Ovary (tissue), 3 donors: Measurements from ENCODE around the gene PNPO.

ENCODE experiments used
- CTCF ChIP-seq, 3 donors: fragments of 450-650 bp in 2 of 3; fragments of 200-600 bp in 1 of 3; IDR thresholded peaks; one replicate each; pipeline versions ENCODE4 v1.5.1 to v1.8.0; 2016 to 2022; ENCODE audit warnings: antibody characterized with exemption in 3 of 3, mild to moderate bottlenecking in 1 of 3
- EP300 ChIP-seq: sonication (generic); formaldehyde crosslinking; IDR thresholded peaks from one replicate; pipeline ENCODE4 v1.6.1; 2017; ENCODE audit warnings: antibody characterized with exemption
- donor health status: DM: no; HTN: no; CAD: no.

DNA sequence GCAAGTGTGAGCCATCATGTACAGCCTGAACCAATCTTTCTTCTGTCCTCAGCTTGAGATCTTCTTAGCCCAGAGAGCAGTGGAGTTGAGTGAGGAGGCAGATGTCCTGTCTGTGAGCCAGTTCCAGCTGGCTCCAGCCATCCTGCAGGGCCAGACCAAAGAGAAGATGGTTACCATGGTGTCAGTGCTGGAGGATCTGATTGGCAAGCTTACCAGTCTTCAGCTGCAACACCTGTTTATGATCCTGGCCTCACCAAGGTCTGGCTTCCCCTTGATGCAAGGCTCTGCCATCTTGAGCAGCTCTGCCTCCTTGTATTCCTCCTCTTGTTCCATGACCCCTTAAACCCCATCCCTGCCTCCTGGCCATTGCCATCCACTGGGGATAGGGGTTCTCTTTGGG, 39.2 kb downstream of the PNPO start:
- no peak for TF ChIP-seq CTCF (IDR thresholded peaks at IDR 0.05)
- no peak for TF ChIP-seq EP300
